IMR-90 (cell line): ENCODE data around the gene PHF21B. TPM values are rescaled to one million over a fixed set of nuclear protein-coding genes. Genes with fewer than 3 reads are reported as not detected.

ENCODE experiments used
- ATAC-seq: fragments of 200-7000 bp; cut with Tn5 transposase; 2 replicates; pipeline ENCODE4 v1.9.1; 2020; ENCODE audit warnings: low read depth, mild to moderate bottlenecking, moderate library complexity
- BruUV-seq: library from RNA; stranded (reverse); fragments of 400-500 nt; replicated peaks from 2 replicates; lab custom pipeline; 2021; lab: Mats Ljungman, UMichigan
- CTCF ChIA-PET: fragments of 300-600 bp; formaldehyde crosslinking; extraction: SDS; loops from one replicate; lab custom pipeline; 2021; ENCODE audit warnings: antibody characterized with exemption; lab: Yijun Ruan, JAX
- POLR2A ChIA-PET: fragments of 300-600 bp; sonication (Branson Sonifier 250); formaldehyde crosslinking; loops from one replicate; lab custom pipeline; 2022; ENCODE audit warnings: antibody characterized with exemption; ENCODE audit not compliant: unreplicated experiment; lab: Charles Lee
- DNase-seq: peaks from one replicate; pipeline ENCODE4 v3.0.0; 2013
- H2AFZ ChIP-seq: replicated peaks from 2 replicates; pipeline ENCODE3; 2013; ENCODE audit warnings: low read length, mild to moderate bottlenecking; ENCODE audit not compliant: poor library complexity
- H2AK5ac ChIP-seq: 2 replicates; pipeline ENCODE4 v1.6.1; 2013; ENCODE audit warnings: low read depth, low read length, inconsistent platforms
- H2AK9ac ChIP-seq: replicated peaks from 2 replicates; pipeline ENCODE3; 2013; ENCODE audit warnings: mild to moderate bottlenecking, low read depth, low read length, moderate library complexity; ENCODE audit not compliant: poor library complexity
- H2BK120ac ChIP-seq: 2 replicates; pipeline ENCODE4 v1.6.1; 2013; ENCODE audit warnings: low read depth, low read length, inconsistent platforms
- H2BK15ac ChIP-seq: 3 replicates; pipeline ENCODE4 v1.6.1; 2013; ENCODE audit warnings: low read depth, low read length, inconsistent platforms
- H2BK20ac ChIP-seq: 2 replicates; pipeline ENCODE4 v1.6.1; 2013; ENCODE audit warnings: low read depth, mild to moderate bottlenecking, inconsistent platforms, low read length, moderate library complexity
- H2BK5ac ChIP-seq: 2 replicates; pipeline ENCODE4 v1.6.1; 2013; ENCODE audit warnings: mild to moderate bottlenecking, low read depth, low read length, inconsistent platforms; ENCODE audit not compliant: poor library complexity, severe bottlenecking
- H3K14ac ChIP-seq: replicated peaks from 2 replicates; pipeline ENCODE4 v1.6.1; 2013; ENCODE audit warnings: low read depth, low read length, inconsistent platforms
- H3K18ac ChIP-seq: 2 replicates; pipeline ENCODE4 v1.6.1; 2013; ENCODE audit warnings: low read depth, low read length, control low read depth
- H3K23ac ChIP-seq: 2 replicates; pipeline ENCODE4 v1.6.1; 2013; ENCODE audit warnings: low read depth, low read length, inconsistent platforms
- H3K27ac ChIP-seq: 2 replicates; pipeline ENCODE4 v1.5.1; 2013; ENCODE audit warnings: mild to moderate bottlenecking, control low read depth, low read length; ENCODE audit not compliant: insufficient read depth
- H3K27me3 ChIP-seq: 2 replicates; pipeline ENCODE4 v1.6.1; 2013; ENCODE audit warnings: low read length; ENCODE audit not compliant: control insufficient read depth, insufficient read depth
- H3K36me3 ChIP-seq: 2 replicates; pipeline ENCODE4 v1.6.1; 2013; ENCODE audit warnings: low read length, mixed read lengths; ENCODE audit not compliant: control insufficient read depth, insufficient read depth
- H3K4ac ChIP-seq: 2 replicates; pipeline ENCODE4 v1.6.1; 2013; ENCODE audit warnings: low read depth, low read length, inconsistent platforms
- H3K4me1 ChIP-seq: 2 replicates; pipeline ENCODE4 v1.6.1; 2013; ENCODE audit warnings: low read length, mixed read lengths; ENCODE audit not compliant: control insufficient read depth, insufficient read depth
- H3K4me2 ChIP-seq: 2 replicates; pipeline ENCODE4 v1.6.1; 2013; ENCODE audit warnings: low read depth, mild to moderate bottlenecking, control low read depth, low read length, moderate library complexity
- H3K4me3 ChIP-seq: 2 replicates; pipeline ENCODE4 v1.5.1; 2013; ENCODE audit warnings: low read depth, mild to moderate bottlenecking, control low read depth, low read length, moderate library complexity; ENCODE audit not compliant: insufficient read depth
- H3K56ac ChIP-seq: 2 replicates; pipeline ENCODE4 v1.6.1; 2013; ENCODE audit warnings: low read length, inconsistent platforms; ENCODE audit not compliant: insufficient read depth; ENCODE audit errors: extremely low read depth
- H3K79me1 ChIP-seq, 2 experiments: 2 replicates each; pipeline ENCODE4 v1.6.1; 2013; ENCODE audit warnings: low read length in 2 of 2, inconsistent platforms in 1 of 2, low read depth in 1 of 2
- H3K9ac ChIP-seq: 2 replicates; pipeline ENCODE4 v1.6.1; 2013; ENCODE audit warnings: low read depth, low read length, control low read depth
- H3K9me1 ChIP-seq: 2 replicates; pipeline ENCODE4 v1.6.1; 2013; ENCODE audit warnings: low read length, inconsistent platforms; ENCODE audit not compliant: insufficient read depth
- H3K9me3 ChIP-seq: 2 replicates; pipeline ENCODE4 v1.6.1; 2013; ENCODE audit warnings: low read length; ENCODE audit not compliant: control insufficient read depth, insufficient read depth
- H4K20me1 ChIP-seq: 2 replicates; pipeline ENCODE4 v1.6.1; 2013; ENCODE audit warnings: low read length, inconsistent platforms; ENCODE audit not compliant: insufficient read depth
- H4K5ac ChIP-seq: 2 replicates; pipeline ENCODE4 v1.6.1; 2013; ENCODE audit warnings: mild to moderate bottlenecking, low read depth, low read length, control low read depth
- H4K8ac ChIP-seq, 2 experiments: 2 replicates each; pipeline ENCODE4 v1.6.1; 2013; ENCODE audit warnings: low read depth in 2 of 2, low read length in 2 of 2, control low read depth in 1 of 2, inconsistent platforms in 1 of 2
- H4K91ac ChIP-seq: 2 replicates; pipeline ENCODE4 v1.6.1; 2013; ENCODE audit warnings: low read depth, low read length, inconsistent platforms; ENCODE audit not compliant: insufficient read depth
- CEBPB ChIP-seq: IDR thresholded peaks from 2 replicates; pipeline ENCODE4 v1.6.1; 2012; ENCODE audit warnings: low read depth, low read length, improper control_type of control experiment
- MAFK ChIP-seq: IDR thresholded peaks from 2 replicates; pipeline ENCODE4 v1.6.1; 2012; ENCODE audit warnings: low read depth, low read length, improper control_type of control experiment
- MXI1 ChIP-seq: IDR thresholded peaks from 2 replicates; pipeline ENCODE4 v1.6.1; 2012; ENCODE audit warnings: low read depth, mild to moderate bottlenecking, low read length, moderate library complexity, borderline replicate concordance
- RFX5 ChIP-seq: IDR thresholded peaks from 2 replicates; pipeline ENCODE4 v1.8.0; 2012; ENCODE audit warnings: low read depth, mild to moderate bottlenecking, low read length, moderate library complexity
- WGBS, 2 experiments: methylation state at CpG; one replicate each; pipeline versions ENCODE4 v1.1.5 to v1.1.7; 2013; ENCODE audit warnings: missing lambda C conversion rate in 2 of 2; ENCODE audit not compliant: insufficient read length in 1 of 2; ENCODE audit errors: extremely low coverage in 2 of 2; 5-methylcytosine and 5-hydroxymethylcytosine counted together
- dilution Hi-C: fragments of 300-500 bp; cut with HindIII; formaldehyde crosslinking; loops from one replicate; pipeline ENCODE4 v1.14.3; 2018; ENCODE audit warnings: low sequenced_read_pairs; ENCODE audit not compliant: unreplicated experiment
- in situ Hi-C: fragments of 300-500 bp; cut with MboI; formaldehyde crosslinking; loops from 3 replicates; pipeline ENCODE4 v1.14.3; 2019; ENCODE audit warnings: low sequenced_read_pairs, inconsistent platforms, mixed read lengths
- intact Hi-C: fragments of 100-400 bp; cut with micrococcal nuclease; formaldehyde crosslinking; loops from 2 replicates; pipeline ENCODE4 v1.10.0; 2022
- polyA plus RNA-seq, 3 experiments: library from polyadenylated mRNA; depleted of rRNA; stranded (reverse); fragments of >200 nt; gene quantifications; 2 replicates each; pipeline ENCODE4 v1.2.3, GENCODE V29; 2012; ENCODE audit warnings: low replicate concordance in 1 of 3
- total RNA-seq: library from RNA; depleted of rRNA; stranded (reverse); fragments of >200 nt; gene quantifications from 2 replicates; pipeline ENCODE4 v1.2.3, GENCODE V29; 2012

The PHF21B gene
- total and polyA plus RNA-seq, 2 of the 4 experiments (the other 2 are of a cell fraction), result 0.02 TPM; not detected in 1

DNA sequence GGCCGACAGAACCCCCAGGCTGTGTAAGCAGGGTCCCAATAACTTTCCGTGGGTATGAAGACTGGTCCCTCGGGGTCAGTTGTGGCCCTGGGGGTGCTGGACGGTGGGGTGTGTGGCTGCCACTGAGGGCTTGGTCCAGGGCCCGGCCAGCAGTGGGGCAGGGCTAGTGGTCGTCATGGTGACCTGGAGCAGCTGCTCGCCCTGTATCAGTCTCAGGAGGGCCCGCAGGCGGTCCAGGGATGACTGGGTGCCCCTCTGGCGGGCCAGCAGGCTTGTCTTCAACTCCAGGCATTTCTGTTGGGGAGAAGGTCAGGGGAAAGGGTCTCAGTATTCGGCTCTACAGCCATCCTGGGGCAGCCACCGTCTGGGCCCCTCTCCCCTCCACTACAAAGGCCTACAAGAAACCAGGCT, 126.8 kb downstream of the PHF21B start:
- intact Hi-C loops, result no loop called here
- CTCF ChIA-PET, result no interaction called here
- Histone ChIP-seq H3K9me3 (no peaks in the 10 kb centered on the region), H2BK20ac (no peak overlapping the region), H4K8ac (no peak overlapping the region), H3K23ac (no peak overlapping the region), H2BK120ac (no peak overlapping the region), H4K91ac (no peak overlapping the region), H3K4ac (no peak overlapping the region), H3K18ac (no peak overlapping the region), H4K20me1 (no peaks in the 10 kb centered on the region), H2AK9ac (no peak overlapping the region), H3K14ac (no peak overlapping the region), H3K4me1 (no peaks in the 10 kb centered on the region), H2BK5ac (no peak overlapping the region), H3K9me1 (no peaks in the 10 kb centered on the region), H3K4me2 (no peak overlapping the region), H3K4me3 (no peak overlapping the region), H2AK5ac (no peak overlapping the region), H2BK15ac (no peak overlapping the region), H3K36me3 (no peaks in the 10 kb centered on the region), H3K27ac (no peak overlapping the region), H4K5ac (no peak overlapping the region), H3K27me3 (no peaks in the 10 kb centered on the region; the same call in 1 of the 2 replicates), H3K9ac (no peak overlapping the region), H3K56ac (no peak overlapping the region), H3K79me1 (no peaks in the 10 kb centered on the region), H2AFZ (no peak overlapping the region)
- in situ Hi-C loops, result loop anchor here (10.0 kb wide), 1 partner anchor 58 kb away; no protein-coding TSS in a partner anchor
- TF ChIP-seq CEBPB (no peak), MXI1 (no peak), RFX5 (no peak), MAFK (no peak)
- ATAC-seq, result no peak
- 62% methylated on average over 4 of the region's 12 CpGs; no CpG with 5 or more reads in 1 of the 2 experiments for WGBS, 2 experiments
- DNase-seq, result no peak
- no TSS peak for BruUV-seq
- POLR2A ChIA-PET, result no interaction called here
- dilution Hi-C loops, result no loop called here
